Measurements from ENCODE around the gene GUCY2D. TPM values are rescaled to one million over a fixed set of nuclear protein-coding genes. Genes with fewer than 3 reads are reported as not detected.

Gene GUCY2D
- total RNA-seq, 1 donor from 2014 or later = not detected

DNA sequence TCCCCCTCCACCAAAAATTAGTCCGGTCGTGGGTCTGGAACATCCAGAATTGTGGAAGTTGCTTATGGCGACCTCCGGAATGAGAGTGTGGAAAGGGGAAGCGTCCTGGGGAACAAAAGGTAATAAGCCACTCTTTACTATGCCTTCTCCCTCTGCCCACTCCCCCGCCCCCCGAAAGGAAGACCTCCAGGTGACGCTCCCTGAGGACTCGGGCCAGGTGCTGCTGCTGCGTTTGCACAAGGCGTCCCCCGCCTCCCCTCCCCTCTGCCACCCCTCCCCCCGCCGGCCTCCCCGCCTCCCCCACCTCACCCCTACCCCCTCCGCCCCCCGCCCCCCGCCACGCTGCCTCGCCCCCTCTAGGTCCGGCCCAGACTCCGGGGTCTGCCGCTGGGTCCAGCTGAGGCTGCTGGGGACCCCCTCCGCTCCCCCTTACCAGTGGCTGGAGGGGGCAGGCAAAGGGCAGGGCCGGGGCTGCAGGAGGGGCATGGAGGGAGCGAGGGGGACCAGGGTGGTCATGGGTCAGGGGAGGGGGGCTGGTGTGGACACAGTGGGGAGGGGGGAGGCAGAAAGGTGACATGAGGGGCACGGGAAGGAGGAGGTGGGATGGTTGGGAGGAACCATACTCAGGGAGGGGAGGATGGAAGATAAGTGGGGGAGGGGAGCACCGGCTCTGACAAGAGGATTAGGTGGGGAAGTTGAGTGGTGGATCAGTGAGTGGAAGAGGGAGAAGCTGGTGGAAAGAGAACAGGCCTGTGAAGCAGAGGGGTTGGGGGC lies 61.5 kb downstream of the GUCY2D start:
- no peak for DNase-seq (ENCODE audit: low read depth, low spot score)

DNA sequence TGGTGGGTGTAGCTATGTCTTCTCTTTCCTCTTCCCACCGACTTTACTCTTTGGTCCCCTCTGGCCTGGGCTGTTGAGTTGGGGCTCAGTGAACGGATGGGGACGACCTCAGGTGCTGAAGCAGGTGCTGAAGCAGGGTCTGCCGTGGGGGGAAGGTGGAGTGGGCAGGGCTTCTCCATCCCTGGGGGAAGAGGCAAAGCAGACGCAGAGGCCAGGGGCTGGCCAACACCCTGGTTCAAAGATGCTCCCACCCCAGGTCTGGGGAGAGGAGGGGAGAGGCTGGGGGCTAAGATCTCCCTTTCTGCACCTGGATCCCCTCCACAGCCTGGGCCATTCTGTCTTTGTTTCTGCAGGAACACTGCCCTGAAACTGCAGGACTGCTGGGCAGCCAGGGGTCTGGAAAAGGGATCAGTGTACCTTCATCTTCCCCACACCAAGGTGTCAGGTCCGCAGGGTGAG lies 62.2 kb downstream of the GUCY2D start:
- DNase-seq (ENCODE audit: low read depth, low spot score) = no peak

DNA sequence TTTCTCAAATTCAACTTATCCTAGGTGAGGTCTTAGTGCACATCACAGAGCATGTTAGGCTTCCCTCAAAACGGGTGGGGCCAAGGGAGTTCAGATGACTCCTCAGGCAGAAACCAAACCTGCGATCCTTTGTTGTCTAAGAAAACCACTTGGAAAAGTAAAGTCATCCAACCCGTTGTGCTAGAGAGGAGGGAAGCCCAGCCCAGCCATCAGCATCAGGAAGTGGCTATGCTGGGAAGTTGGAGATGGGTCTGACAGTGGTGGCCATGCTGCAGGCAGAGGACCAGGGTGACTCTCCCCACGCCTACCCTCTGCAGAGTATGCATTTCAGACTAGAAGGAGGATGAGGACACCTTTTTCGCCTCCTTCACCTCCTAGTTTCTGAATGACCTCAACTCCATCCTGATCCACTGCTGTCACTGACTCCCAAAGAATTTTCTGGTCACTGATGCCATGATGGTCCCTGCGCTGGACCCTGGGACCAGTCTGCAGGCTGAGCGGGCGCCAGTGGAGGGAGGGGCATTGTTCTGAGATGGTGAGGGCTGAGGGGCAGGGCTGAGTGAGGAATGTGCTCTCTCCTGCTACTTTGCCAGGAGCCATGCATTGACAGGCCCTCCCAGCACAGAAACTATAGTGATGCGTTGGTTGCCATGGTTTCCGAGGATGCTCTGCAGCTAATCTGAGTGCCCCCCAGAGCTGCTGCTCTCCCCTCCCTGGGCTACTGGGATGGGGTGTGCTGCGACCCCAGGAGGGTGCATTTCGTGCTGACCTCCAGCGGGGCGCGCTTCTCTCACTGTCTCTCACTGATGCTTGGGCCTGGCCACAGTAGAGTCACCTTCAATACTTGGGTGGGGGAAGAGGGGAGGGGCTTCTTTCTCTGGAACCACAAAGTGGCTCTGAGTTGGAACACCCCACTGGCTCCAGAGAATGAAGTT lies 64.7 kb downstream of the GUCY2D start:
- no peak for DNase-seq (ENCODE audit: low read depth, low spot score)

DNA sequence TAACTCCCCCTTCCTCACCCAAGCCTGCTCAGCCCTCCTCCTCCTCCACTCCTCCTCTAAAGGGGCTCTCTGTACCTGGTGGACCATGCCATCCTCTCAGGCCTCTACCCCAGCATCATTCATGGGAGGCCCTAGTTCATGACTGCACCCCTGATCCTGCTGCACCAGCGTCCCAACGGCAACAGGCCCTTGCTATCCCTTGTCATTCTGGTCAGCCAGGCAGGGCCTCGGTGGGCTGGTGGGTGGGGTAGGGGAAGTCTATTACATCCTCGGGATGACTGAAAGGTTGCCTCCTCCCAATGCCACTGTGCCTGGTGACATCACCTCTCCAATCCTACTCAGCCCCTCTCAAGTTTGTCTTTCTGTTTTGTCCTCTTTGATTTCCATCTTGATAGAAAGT lies 65.4 kb downstream of the GUCY2D start:
- no peak for DNase-seq (ENCODE audit: low read depth, low spot score)

DNA sequence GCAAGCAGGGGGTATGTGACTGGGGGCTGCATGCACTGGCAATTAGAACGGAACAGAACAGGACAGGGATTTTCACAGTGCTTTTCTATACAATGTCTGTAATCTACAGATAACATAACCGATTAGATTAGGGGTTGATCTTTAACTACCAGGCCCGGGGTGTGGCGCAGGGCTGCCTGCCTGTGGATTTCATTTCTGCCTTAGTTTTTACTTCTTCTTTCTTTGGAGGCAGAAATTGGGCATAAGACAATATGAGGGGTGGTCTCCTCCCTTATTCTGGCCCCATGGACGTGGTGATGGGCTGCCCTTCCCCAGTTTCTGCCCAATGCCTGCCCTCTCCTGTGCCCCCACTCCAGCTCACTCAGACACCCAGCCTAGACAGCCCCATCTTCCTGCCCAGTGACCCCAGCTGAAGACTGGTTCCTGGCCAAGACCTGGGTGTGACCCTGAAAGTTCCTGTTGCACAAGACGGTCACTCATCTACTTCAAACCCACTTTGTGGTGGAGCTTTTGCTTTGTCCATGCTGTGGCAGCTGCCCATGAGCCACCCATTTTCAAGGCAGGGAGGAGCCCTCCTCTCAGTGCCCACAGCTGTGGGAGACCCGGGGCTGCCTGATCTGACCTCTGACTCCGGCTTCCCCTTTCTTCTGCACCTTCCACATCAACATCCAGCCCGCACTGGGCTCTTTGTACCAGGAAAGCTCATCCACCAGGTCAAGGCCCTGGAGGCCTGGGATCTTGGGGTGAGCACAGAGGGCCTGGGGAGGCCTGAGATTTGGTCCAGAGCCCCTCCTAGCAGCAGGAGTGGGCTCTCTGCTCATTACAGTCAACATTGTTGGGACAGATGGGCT lies 66.5 kb downstream of the GUCY2D start:
- DNase-seq (ENCODE audit: low read depth, low spot score) = no peak

DNA sequence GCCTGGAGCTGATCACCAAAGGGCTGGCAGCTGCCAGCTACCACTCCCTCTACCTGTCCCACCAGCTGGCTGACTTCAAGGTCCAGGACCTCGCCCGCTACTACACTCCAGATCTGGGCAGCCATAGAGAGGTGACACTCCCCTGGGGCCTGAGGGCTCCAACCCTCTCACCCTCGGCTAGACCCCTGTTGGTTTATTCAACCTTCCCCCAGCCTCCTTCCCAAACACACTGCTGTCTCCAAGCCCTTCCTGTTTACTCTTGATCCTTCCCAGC lies 67.1 kb downstream of the GUCY2D start:
- no peak for DNase-seq (ENCODE audit: low read depth, low spot score)

Other genes starting within 250 kb of the GUCY2D start
- gene KDM6B, start 168.4 kb upstream of the GUCY2D start, total RNA-seq = 2.0 and 3.1 TPM in 2 replicates
- 5.8 and 19.8 TPM in 2 replicates for gene TMEM88, start 147.5 kb upstream of the GUCY2D start, total RNA-seq
- gene NAA38, start 145.1 kb upstream of the GUCY2D start, total RNA-seq = 95.4 and 120 TPM in 2 replicates
- 9.8 and 13.2 TPM in 2 replicates for gene CYB5D1, start 144.6 kb upstream of the GUCY2D start, total RNA-seq
- 144 and 220 TPM in 2 replicates for gene CHD3, start 113.8 kb upstream of the GUCY2D start, total RNA-seq
- gene RNF227, start 86.3 kb upstream of the GUCY2D start, total RNA-seq = 0.86 and 1.2 TPM in 2 replicates
- 0.20 and 0.32 TPM in 2 replicates for gene KCNAB3, start 72.8 kb upstream of the GUCY2D start, total RNA-seq
- gene TRAPPC1, start 70.7 kb upstream of the GUCY2D start, total RNA-seq = 43.6 and 62.4 TPM in 2 replicates
- gene CNTROB, start 70.4 kb upstream of the GUCY2D start, total RNA-seq = 17.9 and 23.7 TPM in 2 replicates
- gene ALOX15B, start 36.4 kb downstream of the GUCY2D start, total RNA-seq = not detected in 2 replicates
- gene ALOX12B, start 85.1 kb downstream of the GUCY2D start, total RNA-seq = not detected in 2 replicates
- gene ALOXE3, start 115.9 kb downstream of the GUCY2D start, total RNA-seq = not detected in 2 replicates
- 0.14 and 0.40 TPM in 2 replicates for gene HES7, start 121.5 kb downstream of the GUCY2D start, total RNA-seq
- gene PER1, start 149.8 kb downstream of the GUCY2D start, total RNA-seq = 8.0 and 11.3 TPM in 2 replicates
- gene VAMP2, start 160.3 kb downstream of the GUCY2D start, total RNA-seq = 3.9 and 4.0 TPM in 2 replicates
- 15.8 and 33.2 TPM in 2 replicates for gene TMEM107, start 173.8 kb downstream of the GUCY2D start, total RNA-seq
- 9.6 and 13.4 TPM in 2 replicates for gene BORCS6, start 187.6 kb downstream of the GUCY2D start, total RNA-seq
- gene AURKB, start 208.0 kb downstream of the GUCY2D start, total RNA-seq = 34.4 and 60.2 TPM in 2 replicates
- gene CTC1, start 245.4 kb downstream of the GUCY2D start, total RNA-seq = 5.5 and 10.6 TPM in 2 replicates
- 40.7 and 52.3 TPM in 2 replicates for gene PFAS, start 246.7 kb downstream of the GUCY2D start, total RNA-seq